ENCODE results near the gene PPP1R14B.

PPP1R14B gene

GRCh38 chr11:64220271-64220670 lies 26.5 kb downstream of the PPP1R14B start:
- DNase-seq (ENCODE audit: low read depth in 1 of 2, low spot score in 1 of 2) = no peak
- Histone ChIP-seq H3K4me3 (replicated peaks; ENCODE audit: insufficient read depth, low read length) (no peak overlapping the region), H3K27me3 (ENCODE audit: insufficient read depth, poor library complexity, severe bottlenecking) (no peaks in the 10 kb centered on the region), H3K27ac (replicated peaks) (no peak overlapping the region)
- TF ChIP-seq SPI1 (IDR thresholded peaks at IDR 0.05; ENCODE audit: borderline replicate concordance, low read depth) (no peak), REST (IDR thresholded peaks at IDR 0.05; ENCODE audit: insufficient replicate concordance, low read depth) (no peak), GABPA (IDR thresholded peaks at IDR 0.05; ENCODE audit: low read depth) (no peak), CTCF (IDR thresholded peaks at IDR 0.05; ENCODE audit: insufficient read depth, low read length) (no peak)

GRCh38 chr11:64219755-64220154 lies 27.0 kb downstream of the PPP1R14B start:
- Histone ChIP-seq H3K27ac (replicated peaks) (no peak overlapping the region), H3K27me3 (ENCODE audit: insufficient read depth, poor library complexity, severe bottlenecking) (no peaks in the 10 kb centered on the region), H3K4me3 (replicated peaks; ENCODE audit: insufficient read depth, low read length) (no peak overlapping the region)
- no peak for DNase-seq (ENCODE audit: low read depth in 1 of 2, low spot score in 1 of 2)
- TF ChIP-seq SPI1 (IDR thresholded peaks at IDR 0.05; ENCODE audit: borderline replicate concordance, low read depth) (no peak), GABPA (IDR thresholded peaks at IDR 0.05; ENCODE audit: low read depth) (no peak), POLR2AphosphoS5 (IDR thresholded peaks at IDR 0.05; ENCODE audit: low read depth) (no peak), CTCF (IDR thresholded peaks at IDR 0.05; ENCODE audit: insufficient read depth, low read length) (no peak), REST (IDR thresholded peaks at IDR 0.05; ENCODE audit: insufficient replicate concordance, low read depth) (no peak)

- Histone ChIP-seq H3K4me3 (replicated peaks; ENCODE audit: insufficient read depth, low read length) (no peak overlapping the region), H3K27me3 (ENCODE audit: insufficient read depth, poor library complexity, severe bottlenecking) (no peaks in the 10 kb centered on the region), H3K27ac (replicated peaks) (no peak overlapping the region)
- no peak for TF ChIP-seq GABPA (IDR thresholded peaks at IDR 0.05; ENCODE audit: low read depth)
- no peak for TF ChIP-seq POLR2AphosphoS5 (IDR thresholded peaks at IDR 0.05; ENCODE audit: low read depth)
- TF ChIP-seq REST (IDR thresholded peaks at IDR 0.05; ENCODE audit: insufficient replicate concordance, low read depth) = no peak
- no peak for TF ChIP-seq CTCF (IDR thresholded peaks at IDR 0.05; ENCODE audit: insufficient read depth, low read length)
- TF ChIP-seq SPI1 (IDR thresholded peaks at IDR 0.05; ENCODE audit: borderline replicate concordance, low read depth) = no peak
- DNase-seq (ENCODE audit: low read depth in 1 of 2, low spot score in 1 of 2) = no peak
These were observed 27.4 kb downstream of the PPP1R14B start for GRCh38 chr11:64219354-64219684.
